Measurements from ENCODE around the gene ATP1A3. TPM values are rescaled to one million over a fixed set of nuclear protein-coding genes. Genes with fewer than 3 reads are reported as not detected.

The ATP1A3 gene
- total RNA-seq, 1 experiment from 2014 or later = 8.5 TPM

GRCh38 chr19:41978470-41978869 is 15.6 kb downstream of the ATP1A3 start:
- intact Hi-C loops (cut with micrococcal nuclease; ENCODE audit: unreplicated experiment) = no loop called here
- CTCF ChIA-PET = no interaction called here
- Histone ChIP-seq H3K4me3 (ENCODE audit: low read depth, low read length, poor library complexity, severe bottlenecking) (no peak overlapping the region), H3K27ac (ENCODE audit: low read depth, low read length, poor library complexity, severe bottlenecking) (no peak overlapping the region), H3K9me3 (ENCODE audit: low read depth, low read length, poor library complexity, severe bottlenecking) (no peaks in the 10 kb centered on the region), H3K36me3 (ENCODE audit: insufficient read depth, low read length, poor library complexity, severe bottlenecking) (no peaks in the 10 kb centered on the region), H3K4me1 (ENCODE audit: insufficient read depth, low read length, poor library complexity, severe bottlenecking) (no peaks in the 10 kb centered on the region), H3K27me3 (replicated peaks; ENCODE audit: insufficient read depth, low read depth, low read length, poor library complexity) (no peaks in the 10 kb centered on the region)
- POLR2A ChIA-PET (ENCODE audit: low non-redundant PET) = no interaction called here
- DNase-seq (ENCODE audit: low spot score) = no peak
- no TSS peak for BruUV-seq (replicated peaks)
- no peak for TF ChIP-seq CTCF (conservative IDR thresholded peaks at IDR 0.05; ENCODE audit: low read depth, low read length)
- TF ChIP-seq EZH2 (IDR thresholded peaks at IDR 0.05; ENCODE audit: borderline replicate concordance, low read depth, low read length, poor library complexity, severe bottlenecking) = no peak

GRCh38 chr19:41977916-41978315 is 16.1 kb downstream of the ATP1A3 start:
- no TSS peak for BruUV-seq (replicated peaks)
- Histone ChIP-seq H3K4me1 (ENCODE audit: insufficient read depth, low read length, poor library complexity, severe bottlenecking) (no peaks in the 10 kb centered on the region), H3K36me3 (ENCODE audit: insufficient read depth, low read length, poor library complexity, severe bottlenecking) (no peaks in the 10 kb centered on the region), H3K4me3 (ENCODE audit: low read depth, low read length, poor library complexity, severe bottlenecking) (no peak overlapping the region), H3K27ac (ENCODE audit: low read depth, low read length, poor library complexity, severe bottlenecking) (no peak overlapping the region), H3K27me3 (replicated peaks; ENCODE audit: insufficient read depth, low read depth, low read length, poor library complexity) (no peaks in the 10 kb centered on the region), H3K9me3 (ENCODE audit: low read depth, low read length, poor library complexity, severe bottlenecking) (no peaks in the 10 kb centered on the region)
- CTCF ChIA-PET = no interaction called here
- POLR2A ChIA-PET (ENCODE audit: low non-redundant PET) = no interaction called here
- intact Hi-C loops (cut with micrococcal nuclease; ENCODE audit: unreplicated experiment) = no loop called here
- DNase-seq (ENCODE audit: low spot score) = no peak
- TF ChIP-seq CTCF (conservative IDR thresholded peaks at IDR 0.05; ENCODE audit: low read depth, low read length) (no peak), EZH2 (IDR thresholded peaks at IDR 0.05; ENCODE audit: borderline replicate concordance, low read depth, low read length, poor library complexity, severe bottlenecking) (no peak)

- intact Hi-C loops (cut with micrococcal nuclease; ENCODE audit: unreplicated experiment) = no loop called here
- ChIA-PET CTCF (no interaction called here), POLR2A (ENCODE audit: low non-redundant PET) (no interaction called here)
- H3K9me3 ChIP-seq (ENCODE audit: low read depth, low read length, poor library complexity, severe bottlenecking) = no peaks in the 10 kb centered on the region
- no peak for DNase-seq (ENCODE audit: low spot score)
- H3K4me3 ChIP-seq (ENCODE audit: low read depth, low read length, poor library complexity, severe bottlenecking) = no peak overlapping the region
- no peaks in the 10 kb centered on the region for H3K4me1 ChIP-seq (ENCODE audit: insufficient read depth, low read length, poor library complexity, severe bottlenecking)
- no peaks in the 10 kb centered on the region for H3K36me3 ChIP-seq (ENCODE audit: insufficient read depth, low read length, poor library complexity, severe bottlenecking)
- H3K27me3 ChIP-seq (replicated peaks; ENCODE audit: insufficient read depth, low read depth, low read length, poor library complexity) = no peaks in the 10 kb centered on the region
- TF ChIP-seq CTCF (conservative IDR thresholded peaks at IDR 0.05; ENCODE audit: low read depth, low read length) (no peak), EZH2 (IDR thresholded peaks at IDR 0.05; ENCODE audit: borderline replicate concordance, low read depth, low read length, poor library complexity, severe bottlenecking) (no peak)
- H3K27ac ChIP-seq (ENCODE audit: low read depth, low read length, poor library complexity, severe bottlenecking) = no peak overlapping the region
- no TSS peak for BruUV-seq (replicated peaks)
Observed at GRCh38 chr19:41974652-41975051, 19.4 kb downstream of the ATP1A3 start.
